GM19467 (cell line): Measurements from ENCODE around the gene MYH16.
"Not testable (repeated sequence)": the region's sequence is repeated elsewhere in the genome, so short reads cannot be mapped to it uniquely, and the experiment has no call there.

Experiments
- ATAC-seq: cut with Tn5 transposase; IDR thresholded peaks from one replicate; pipeline ENCODE4 v1.9.1; 2021; ENCODE audit warnings: mild to moderate bottlenecking, moderate library complexity; ENCODE audit not compliant: unreplicated experiment

MYH16 gene

GRCh38 chr7:99350641-99351040 is 78.0 kb downstream of the MYH16 start:
- not testable (repeated sequence) for ATAC-seq

- ATAC-seq = no peak
Measured at GRCh38 chr7:99352247-99352646, 79.6 kb downstream of the MYH16 start.

DNA sequence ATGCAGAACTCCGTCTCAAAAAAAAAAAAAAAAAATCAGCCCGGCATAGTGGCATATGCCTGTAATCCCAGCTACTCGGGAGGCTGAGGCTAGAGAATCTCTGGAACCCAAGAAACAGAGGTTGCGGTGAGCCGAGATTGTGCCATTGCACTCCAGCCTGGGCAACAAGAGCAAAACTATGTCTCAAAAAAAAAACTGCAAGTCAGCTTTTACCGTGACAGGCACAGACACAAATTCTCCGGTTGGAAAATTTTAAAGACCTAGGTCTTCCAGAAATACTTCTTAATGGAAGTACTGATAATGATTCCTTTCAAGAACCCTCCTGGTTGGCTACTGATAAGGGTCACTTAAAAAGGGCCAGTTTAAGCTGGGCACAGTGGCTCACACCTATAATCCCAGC is 82.5 kb downstream of the MYH16 start:
- ATAC-seq = no peak

- ATAC-seq = no peak
Measured at GRCh38 chr7:99357701-99358490, 85.3 kb downstream of the MYH16 start.

GRCh38 chr7:99358521-99358920 is 85.9 kb downstream of the MYH16 start:
- not testable (repeated sequence) for ATAC-seq

DNA sequence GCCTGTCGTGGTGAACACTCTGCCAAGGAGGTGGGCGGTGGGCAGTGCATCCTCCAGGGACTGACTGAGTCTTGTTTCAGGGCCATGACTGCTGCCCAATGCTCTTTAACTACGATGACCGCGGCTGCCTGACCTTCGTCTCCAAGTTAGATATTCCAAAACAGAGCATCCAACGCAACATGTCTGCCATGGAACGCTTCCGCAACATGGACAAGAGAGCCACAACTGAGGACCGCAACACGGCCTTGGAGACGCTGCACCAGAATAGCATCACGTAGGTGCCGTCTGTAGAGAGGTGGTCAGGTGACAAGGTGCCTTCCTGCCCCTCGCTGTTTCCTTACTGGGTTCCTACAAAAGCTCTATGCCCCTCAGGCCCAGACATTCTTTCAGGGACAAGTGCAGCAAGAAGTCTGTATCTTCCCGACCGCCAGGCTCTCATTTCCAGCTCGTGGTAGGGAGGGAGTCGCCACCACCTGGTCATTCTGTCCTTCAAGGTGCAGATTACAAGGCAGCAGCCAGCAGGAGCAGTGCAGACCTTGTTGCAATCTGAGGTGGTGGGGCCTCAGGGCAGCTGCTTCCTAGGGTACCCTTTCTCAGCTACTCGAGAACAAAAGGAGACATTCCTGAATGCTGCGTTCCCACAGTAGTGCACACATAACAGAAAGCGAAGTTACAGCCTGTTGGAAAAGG is 87.0 kb downstream of the MYH16 start:
- ATAC-seq = no peak
